Keratinocyte (primary cell): ENCODE measurements around the gene MRPS12.

Experiments used
- CTCF ChIP-seq, 3 experiments: IDR thresholded peaks in 1 of 3; conservative IDR thresholded peaks in 1 of 3; optimal IDR thresholded peaks in 1 of 3; 2 replicates in 2 of 3; 3 replicates in 1 of 3; pipeline versions ENCODE3 to v1.5.1; 2011; ENCODE audit warnings: low read length in 3 of 3, mild to moderate bottlenecking in 3 of 3, moderate library complexity in 2 of 3, control low read depth in 1 of 3, inconsistent platforms in 1 of 3; ENCODE audit not compliant: insufficient read depth in 2 of 3; ENCODE audit errors: extremely low read depth in 1 of 3
- EZH2 ChIP-seq: IDR thresholded peaks from one replicate; pipeline ENCODE4 v1.6.1; 2012; ENCODE audit warnings: inconsistent platforms, mild to moderate bottlenecking, low read length, moderate library complexity

- TF ChIP-seq CTCF (optimal IDR thresholded peaks at IDR 0.05 in 1 of 3, IDR thresholded peaks at IDR 0.05 in 1 of 3, conservative IDR thresholded peaks at IDR 0.05 in 1 of 3; ENCODE audit: extremely low read depth in 1 of 3, insufficient read depth in 2 of 3, low read length in 3 of 3): no peak
- no peak for TF ChIP-seq EZH2
These were observed 27.6 kb downstream of the MRPS12 start for GRCh38 chr19:38958301-38958700.
